ENCODE results near the gene MYLK3. TPM values are rescaled to one million over a fixed set of nuclear protein-coding genes. Genes with fewer than 3 reads are reported as not detected.
"Not testable (repeated sequence)": the region's sequence is repeated elsewhere in the genome, so short reads cannot be mapped to it uniquely, and the experiment has no call there.

The MYLK3 gene
- total and polyA plus RNA-seq, 7 donors, result under 0.01 to 0.16 (median 0.04) TPM; not detected in 1

- Histone ChIP-seq H3K27me3 (no peaks in the 10 kb centered on the region), H3K36me3 (no peaks in the 10 kb centered on the region), H3K9me3 (no peaks in the 10 kb centered on the region), H3K4me1 (peaks cover 0 to 40% (median 37%) of the 10 kb centered on the region in 4 donors), H3K4me3 (peak overlapping the region in 3 of 4 donors; percentile 90 to 97 (median 94)), H3K27ac (peak overlapping the region in 1 of 4 donors; percentile 94)
- no peak for TF ChIP-seq EP300 (IDR thresholded peaks at IDR 0.05)
- no peak for TF ChIP-seq POLR2A (IDR thresholded peaks at IDR 0.05)
- TF ChIP-seq POLR2AphosphoS5 (IDR thresholded peaks at IDR 0.05), result no peak
- TF ChIP-seq CTCF (IDR thresholded peaks at IDR 0.05), result no peak
- DNase-seq, result no peak
- WGBS, 2 donors, result 52 to 73% methylated on average over 9 of the region's 9 CpGs
- intact Hi-C loops (cut with DNase I), result no loop called here
Observed at GRCh38 chr16:46687486-46687885, 60.7 kb downstream of the MYLK3 start.

GRCh38 chr16:46686815-46687473 lies 61.2 kb downstream of the MYLK3 start:
- intact Hi-C loops (cut with DNase I), result no loop called here
- H3K36me3 ChIP-seq, result no peaks in the 10 kb centered on the region
- no peak for TF ChIP-seq EP300 (IDR thresholded peaks at IDR 0.05)
- no peak for TF ChIP-seq CTCF (IDR thresholded peaks at IDR 0.05)
- no peak for TF ChIP-seq POLR2AphosphoS5 (IDR thresholded peaks at IDR 0.05)
- TF ChIP-seq POLR2A (IDR thresholded peaks at IDR 0.05), result no peak
- no peaks in the 10 kb centered on the region for H3K27me3 ChIP-seq
- WGBS, 2 donors, result 33 to 52% methylated on average over 5 of the region's 5 CpGs
- H3K4me1 ChIP-seq, result peaks cover 0 to 40% (median 37%) of the 10 kb centered on the region in 4 donors
- DNase-seq, result no peak
- peak overlapping the region in 1 of 4 donors; percentile 90 for H3K4me3 ChIP-seq
- H3K27ac ChIP-seq, result no peak overlapping the region
- H3K9me3 ChIP-seq, result no peaks in the 10 kb centered on the region

GRCh38 chr16:46681867-46682266 lies 66.3 kb downstream of the MYLK3 start:
- 30 to 77% methylated on average over 2 of the region's 2 CpGs for WGBS, 2 donors
- H3K27ac ChIP-seq; DNase-seq; H3K9me3 ChIP-seq; H3K4me3 ChIP-seq; intact Hi-C loops (cut with DNase I); H3K27me3 ChIP-seq: not testable (repeated sequence)
- peaks cover 0 to 11% (median 9%) of the 10 kb centered on the region in 4 donors for H3K4me1 ChIP-seq
- peaks cover 0 to 45% (median 17%) of the 10 kb centered on the region in 4 donors for H3K36me3 ChIP-seq

- WGBS, 2 donors, result 92 to 100% methylated on average over 1 of the region's 1 CpG
- H3K27me3 ChIP-seq; DNase-seq; H3K4me1 ChIP-seq; H3K27ac ChIP-seq; intact Hi-C loops (cut with DNase I); H3K9me3 ChIP-seq; H3K4me3 ChIP-seq: not testable (repeated sequence)
- H3K36me3 ChIP-seq, result peaks cover 5 to 84% (median 30%) of the 10 kb centered on the region in 4 donors
Observed at GRCh38 chr16:46677943-46678342, 70.2 kb downstream of the MYLK3 start.

GRCh38 chr16:46673320-46674013 lies 74.7 kb downstream of the MYLK3 start:
- H3K9me3 ChIP-seq, result no peaks in the 10 kb centered on the region
- H3K4me3 ChIP-seq, result no peak overlapping the region
- TF ChIP-seq POLR2A (IDR thresholded peaks at IDR 0.05) (no peak), EP300 (IDR thresholded peaks at IDR 0.05) (no peak), POLR2AphosphoS5 (IDR thresholded peaks at IDR 0.05) (no peak), CTCF (IDR thresholded peaks at IDR 0.05) (peak in 3 of 4 experiments; percentile 35 to 55 (median 46))
- no peaks in the 10 kb centered on the region for H3K27me3 ChIP-seq
- H3K27ac ChIP-seq, result no peak overlapping the region
- H3K36me3 ChIP-seq, result peaks cover 13 to 100% (median 32%) of the 10 kb centered on the region in 4 donors
- intact Hi-C loops (cut with DNase I), result no loop called here
- 69 to 74% methylated on average over 6 of the region's 6 CpGs for WGBS, 2 donors
- DNase-seq, result no peak
- no peaks in the 10 kb centered on the region for H3K4me1 ChIP-seq

All from sigmoid colon (tissue), 7 donors.